ENCODE data around the gene ELFN1.

ELFN1 gene

GRCh38 chr7:1647961-1648672, 22.0 kb upstream of the ELFN1 start:
- no peak for DNase-seq (ENCODE audit: extremely low read depth, low read depth)
- TF ChIP-seq, protein P1, sequence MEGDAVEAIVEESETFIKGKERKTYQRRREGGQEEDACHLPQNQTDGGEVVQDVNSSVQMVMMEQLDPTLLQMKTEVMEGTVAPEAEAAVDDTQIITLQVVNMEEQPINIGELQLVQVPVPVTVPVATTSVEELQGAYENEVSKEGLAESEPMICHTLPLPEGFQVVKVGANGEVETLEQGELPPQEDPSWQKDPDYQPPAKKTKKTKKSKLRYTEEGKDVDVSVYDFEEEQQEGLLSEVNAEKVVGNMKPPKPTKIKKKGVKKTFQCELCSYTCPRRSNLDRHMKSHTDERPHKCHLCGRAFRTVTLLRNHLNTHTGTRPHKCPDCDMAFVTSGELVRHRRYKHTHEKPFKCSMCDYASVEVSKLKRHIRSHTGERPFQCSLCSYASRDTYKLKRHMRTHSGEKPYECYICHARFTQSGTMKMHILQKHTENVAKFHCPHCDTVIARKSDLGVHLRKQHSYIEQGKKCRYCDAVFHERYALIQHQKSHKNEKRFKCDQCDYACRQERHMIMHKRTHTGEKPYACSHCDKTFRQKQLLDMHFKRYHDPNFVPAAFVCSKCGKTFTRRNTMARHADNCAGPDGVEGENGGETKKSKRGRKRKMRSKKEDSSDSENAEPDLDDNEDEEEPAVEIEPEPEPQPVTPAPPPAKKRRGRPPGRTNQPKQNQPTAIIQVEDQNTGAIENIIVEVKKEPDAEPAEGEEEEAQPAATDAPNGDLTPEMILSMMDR (IDR thresholded peaks at IDR 0.05; ENCODE audit: low read depth, low read length), result no peak

- DNase-seq (ENCODE audit: extremely low read depth, low read depth), result no peak
- TF ChIP-seq, protein P1 (IDR thresholded peaks at IDR 0.05; ENCODE audit: low read depth, low read length), result no peak
Observed at GRCh38 chr7:1649751-1650326, 20.2 kb upstream of the ELFN1 start.

GRCh38 chr7:1650363-1651030, 19.6 kb upstream of the ELFN1 start:
- DNase-seq (ENCODE audit: extremely low read depth, low read depth), result no peak
- TF ChIP-seq, protein P1 (IDR thresholded peaks at IDR 0.05; ENCODE audit: low read depth, low read length), result no peak

- TF ChIP-seq, protein P1 (IDR thresholded peaks at IDR 0.05; ENCODE audit: low read depth, low read length), result no peak
- no peak for DNase-seq (ENCODE audit: extremely low read depth, low read depth)
Observed at GRCh38 chr7:1651031-1651446, 19.0 kb upstream of the ELFN1 start.

DNA sequence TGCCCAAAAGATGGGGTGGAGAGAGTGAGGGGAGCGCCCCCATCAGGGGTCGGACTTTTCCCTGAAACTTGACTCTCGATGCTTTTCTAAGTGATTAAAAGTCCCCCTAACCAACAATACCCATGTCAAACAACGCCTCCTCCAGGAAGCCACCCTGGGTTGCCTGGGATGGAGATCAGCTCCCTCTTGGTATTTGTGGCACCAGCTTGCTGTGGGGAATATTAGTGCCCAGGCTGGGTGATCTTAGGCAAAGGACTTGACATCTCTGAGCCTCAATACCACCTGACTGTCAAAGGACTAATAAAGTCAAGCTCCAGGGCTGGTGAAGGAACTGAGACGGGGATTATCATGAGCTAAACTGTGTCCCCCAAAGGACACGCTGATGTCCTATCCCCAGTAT, 18.2 kb upstream of the ELFN1 start:
- TF ChIP-seq, protein P1 (IDR thresholded peaks at IDR 0.05; ENCODE audit: low read depth, low read length), result no peak
- DNase-seq (ENCODE audit: extremely low read depth, low read depth), result no peak

DNA sequence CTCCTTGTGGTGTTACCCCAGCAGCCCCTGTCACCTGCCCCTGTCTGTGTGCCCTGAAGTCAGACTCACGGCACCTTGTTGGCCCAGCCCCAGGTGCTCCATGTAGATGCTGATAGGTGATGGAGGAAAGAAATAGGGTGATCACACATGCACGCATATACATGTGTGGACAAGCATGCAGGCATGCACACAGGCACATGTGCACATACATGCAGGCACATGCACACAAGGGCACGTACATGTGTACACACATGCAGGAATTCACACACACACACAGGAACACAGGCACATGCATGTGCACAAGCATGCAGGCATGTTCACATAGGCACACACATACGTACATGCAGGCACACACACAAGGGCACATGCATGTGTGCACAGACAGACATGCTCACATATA, 16.6 kb upstream of the ELFN1 start:
- no peak for DNase-seq (ENCODE audit: extremely low read depth, low read depth)
- TF ChIP-seq, protein P1 (IDR thresholded peaks at IDR 0.05; ENCODE audit: low read depth, low read length), result no peak

DNA sequence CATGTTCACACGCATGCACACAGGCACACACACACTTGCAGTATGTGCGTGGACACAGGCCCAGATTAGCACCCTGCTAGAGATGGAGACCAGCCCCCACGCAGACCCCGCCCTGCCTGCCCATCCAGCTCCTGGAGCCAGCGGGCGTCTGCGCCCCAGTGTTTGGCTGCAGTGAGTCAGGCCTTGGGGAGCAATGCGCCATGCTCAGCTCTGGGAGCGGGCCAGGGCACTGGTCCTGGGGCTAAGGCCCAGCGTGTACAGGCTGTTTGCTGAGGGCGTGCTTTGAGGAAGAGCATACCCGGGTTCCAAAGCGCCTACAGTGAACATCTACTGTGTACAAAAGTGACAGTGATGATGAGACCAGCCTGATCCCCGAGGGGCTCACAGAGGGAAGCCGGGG, 16.0 kb upstream of the ELFN1 start:
- DNase-seq (ENCODE audit: extremely low read depth, low read depth), result no peak
- TF ChIP-seq, protein P1 (IDR thresholded peaks at IDR 0.05; ENCODE audit: low read depth, low read length), result no peak

Data from AG09319 (cell line).